Measurements from ENCODE around the gene ZFP36L2.

ZFP36L2 gene

DNA sequence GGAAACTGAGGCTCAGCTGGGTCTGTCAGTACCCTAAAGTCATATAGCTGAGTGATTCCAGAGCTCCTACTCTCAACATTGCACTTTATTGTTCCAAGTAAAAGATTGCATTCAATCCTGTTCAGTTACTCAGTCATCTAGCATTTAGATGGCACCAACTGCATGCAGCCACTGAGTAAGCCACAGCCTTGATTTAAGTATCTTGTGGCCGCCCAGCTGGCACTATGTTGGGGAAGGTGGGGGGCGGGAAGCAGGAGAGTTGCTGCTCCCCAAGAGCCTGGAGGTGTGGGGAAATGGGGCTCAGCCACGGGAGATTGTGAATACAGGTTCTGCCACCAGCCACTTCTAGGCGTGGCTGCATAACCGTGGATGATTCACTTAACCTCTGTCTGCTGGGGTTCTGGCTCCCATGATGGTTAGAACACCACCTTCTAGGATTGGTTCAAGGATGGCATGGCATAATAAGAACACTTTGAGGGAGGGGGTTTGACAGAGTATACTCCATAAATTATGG, 17.1 kb downstream of the ZFP36L2 start:
- TF ChIP-seq, protein P1, sequence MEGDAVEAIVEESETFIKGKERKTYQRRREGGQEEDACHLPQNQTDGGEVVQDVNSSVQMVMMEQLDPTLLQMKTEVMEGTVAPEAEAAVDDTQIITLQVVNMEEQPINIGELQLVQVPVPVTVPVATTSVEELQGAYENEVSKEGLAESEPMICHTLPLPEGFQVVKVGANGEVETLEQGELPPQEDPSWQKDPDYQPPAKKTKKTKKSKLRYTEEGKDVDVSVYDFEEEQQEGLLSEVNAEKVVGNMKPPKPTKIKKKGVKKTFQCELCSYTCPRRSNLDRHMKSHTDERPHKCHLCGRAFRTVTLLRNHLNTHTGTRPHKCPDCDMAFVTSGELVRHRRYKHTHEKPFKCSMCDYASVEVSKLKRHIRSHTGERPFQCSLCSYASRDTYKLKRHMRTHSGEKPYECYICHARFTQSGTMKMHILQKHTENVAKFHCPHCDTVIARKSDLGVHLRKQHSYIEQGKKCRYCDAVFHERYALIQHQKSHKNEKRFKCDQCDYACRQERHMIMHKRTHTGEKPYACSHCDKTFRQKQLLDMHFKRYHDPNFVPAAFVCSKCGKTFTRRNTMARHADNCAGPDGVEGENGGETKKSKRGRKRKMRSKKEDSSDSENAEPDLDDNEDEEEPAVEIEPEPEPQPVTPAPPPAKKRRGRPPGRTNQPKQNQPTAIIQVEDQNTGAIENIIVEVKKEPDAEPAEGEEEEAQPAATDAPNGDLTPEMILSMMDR (IDR thresholded peaks at IDR 0.05; ENCODE audit: insufficient read depth, low read depth, low read length, missing control alignments), result no peak
- H3K4me3 ChIP-seq (ENCODE audit: low read length), result no peak overlapping the region
- peak; percentile 69 for DNase-seq (ENCODE audit: low read depth)

DNA sequence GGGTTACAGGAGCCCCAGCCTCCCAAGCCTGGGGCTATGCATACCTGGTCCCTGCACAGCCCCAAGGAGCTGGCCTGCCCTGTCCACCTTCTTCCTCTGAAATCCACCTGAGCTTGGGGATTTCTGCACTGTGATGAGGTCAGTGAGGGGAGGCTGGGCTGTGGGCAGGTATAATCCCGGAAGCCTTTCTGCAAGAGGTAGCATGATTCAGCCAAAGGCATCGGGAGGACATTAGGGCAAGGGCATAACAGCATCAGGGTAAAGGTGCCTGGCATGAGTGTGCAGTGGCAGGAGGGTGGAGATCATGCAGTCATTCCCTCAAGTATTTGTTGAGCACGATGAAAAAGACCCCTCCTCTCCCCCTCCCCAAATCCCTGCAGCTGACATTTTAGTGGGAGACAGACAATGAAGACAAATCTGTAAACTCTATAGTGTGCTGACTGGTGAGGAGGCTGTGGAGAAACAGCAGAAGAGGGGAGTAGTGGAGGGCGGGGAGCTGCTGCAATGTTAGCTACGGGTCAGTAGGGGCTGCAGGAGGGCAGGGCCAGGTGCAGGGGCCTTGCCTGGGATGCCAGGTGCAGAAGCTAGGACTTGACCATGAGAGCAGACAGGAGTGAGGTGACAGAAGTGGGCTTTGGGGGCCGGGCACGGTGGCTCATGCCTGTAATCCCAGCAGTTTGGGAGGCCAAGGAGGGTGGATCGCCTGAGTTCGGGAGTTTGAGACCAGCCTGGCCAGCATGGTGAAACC, 18.7 kb downstream of the ZFP36L2 start:
- no peak overlapping the region for H3K4me3 ChIP-seq (ENCODE audit: low read length)
- DNase-seq (ENCODE audit: low read depth), result peak; percentile 69
- TF ChIP-seq, protein P1 (IDR thresholded peaks at IDR 0.05; ENCODE audit: insufficient read depth, low read depth, low read length, missing control alignments), result no peak

DNA sequence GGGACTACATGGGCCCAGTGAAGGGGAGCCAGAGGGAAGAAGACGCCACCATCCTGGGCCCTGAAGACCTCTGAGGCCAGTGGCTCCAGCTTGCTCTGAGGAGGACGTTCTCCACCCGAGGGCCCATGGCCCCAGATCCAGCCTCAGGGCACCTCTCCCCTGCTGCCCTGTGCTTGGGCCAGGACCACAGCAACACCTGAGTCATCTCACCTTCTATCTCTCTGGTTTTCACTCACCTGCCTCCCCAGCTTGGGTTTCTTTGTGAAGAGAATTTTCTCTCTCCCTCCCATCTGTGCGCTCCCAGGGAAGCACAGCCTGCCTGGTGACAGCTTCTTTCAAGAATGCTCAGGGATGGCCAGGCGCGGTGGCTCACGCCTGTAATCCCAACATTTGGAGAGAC, 19.8 kb downstream of the ZFP36L2 start:
- H3K4me3 ChIP-seq (ENCODE audit: low read length), result no peak overlapping the region
- DNase-seq (ENCODE audit: low read depth), result no peak
- TF ChIP-seq, protein P1 (IDR thresholded peaks at IDR 0.05; ENCODE audit: insufficient read depth, low read depth, low read length, missing control alignments), result no peak

DNA sequence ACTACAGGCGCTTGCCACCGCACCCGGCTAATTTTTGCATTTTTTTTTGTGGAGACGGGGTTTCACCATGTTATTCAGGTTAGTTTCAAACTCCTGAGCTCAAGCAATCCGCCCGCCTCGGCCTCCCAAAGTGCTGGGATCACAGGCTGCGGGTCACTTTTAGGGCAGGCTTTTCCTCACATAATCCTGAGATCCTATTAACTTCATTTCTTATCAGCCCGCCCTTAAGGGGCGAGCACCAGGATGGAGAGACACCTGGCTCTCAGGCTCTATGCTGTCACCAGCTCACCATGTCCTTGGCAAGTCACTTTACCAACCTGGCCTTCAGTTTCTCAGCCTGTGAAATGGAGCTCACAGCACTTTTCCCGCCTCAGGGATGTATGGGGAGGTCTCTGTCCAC, 23.0 kb downstream of the ZFP36L2 start:
- DNase-seq (ENCODE audit: low read depth), result no peak
- TF ChIP-seq, protein P1 (IDR thresholded peaks at IDR 0.05; ENCODE audit: insufficient read depth, low read depth, low read length, missing control alignments), result no peak
- H3K4me3 ChIP-seq (ENCODE audit: low read length), result no peak overlapping the region

DNA sequence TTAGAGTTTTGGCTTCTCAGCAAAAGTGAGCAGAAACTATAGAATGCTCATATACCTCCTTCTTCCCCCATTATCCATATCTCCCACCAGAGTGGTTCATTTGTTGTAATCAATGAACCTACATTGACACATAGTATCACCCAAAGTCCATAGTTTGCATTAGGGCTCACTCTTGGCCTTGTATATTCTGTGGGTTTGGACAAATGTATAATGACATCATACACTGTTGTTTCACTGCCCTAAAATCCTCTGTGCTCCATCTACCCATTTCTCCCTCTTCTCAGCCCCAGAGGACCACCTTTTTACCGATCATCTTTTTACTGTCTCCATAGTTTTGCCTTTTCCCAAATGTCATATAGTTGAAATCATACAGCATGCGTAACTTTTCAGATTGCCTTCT, 24.1 kb downstream of the ZFP36L2 start:
- TF ChIP-seq, protein P1 (IDR thresholded peaks at IDR 0.05; ENCODE audit: insufficient read depth, low read depth, low read length, missing control alignments), result no peak
- no peak overlapping the region for H3K4me3 ChIP-seq (ENCODE audit: low read length)
- DNase-seq (ENCODE audit: low read depth), result no peak

DNA sequence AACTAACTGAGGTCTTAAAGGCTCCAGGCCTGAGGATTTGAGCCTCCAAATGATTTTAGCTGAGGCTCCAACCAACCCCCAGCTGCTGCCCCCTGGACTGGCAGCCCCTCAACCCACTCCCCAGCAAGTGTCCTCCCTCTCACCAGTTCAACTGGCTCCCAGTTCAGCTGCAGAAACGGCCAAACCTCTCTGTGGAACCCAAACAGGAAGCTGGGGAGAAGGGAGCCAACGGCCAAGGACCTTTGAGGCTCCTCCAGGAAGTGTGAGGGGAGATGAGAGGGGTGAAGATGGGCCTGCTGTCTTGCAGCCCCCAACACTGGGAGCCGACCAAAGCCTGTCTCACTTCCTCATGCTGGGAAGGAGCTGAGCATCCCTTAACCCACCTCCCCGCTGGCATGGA, 24.9 kb downstream of the ZFP36L2 start:
- TF ChIP-seq, protein P1 (IDR thresholded peaks at IDR 0.05; ENCODE audit: insufficient read depth, low read depth, low read length, missing control alignments), result no peak
- DNase-seq (ENCODE audit: low read depth), result no peak
- no peak overlapping the region for H3K4me3 ChIP-seq (ENCODE audit: low read length)

DNA sequence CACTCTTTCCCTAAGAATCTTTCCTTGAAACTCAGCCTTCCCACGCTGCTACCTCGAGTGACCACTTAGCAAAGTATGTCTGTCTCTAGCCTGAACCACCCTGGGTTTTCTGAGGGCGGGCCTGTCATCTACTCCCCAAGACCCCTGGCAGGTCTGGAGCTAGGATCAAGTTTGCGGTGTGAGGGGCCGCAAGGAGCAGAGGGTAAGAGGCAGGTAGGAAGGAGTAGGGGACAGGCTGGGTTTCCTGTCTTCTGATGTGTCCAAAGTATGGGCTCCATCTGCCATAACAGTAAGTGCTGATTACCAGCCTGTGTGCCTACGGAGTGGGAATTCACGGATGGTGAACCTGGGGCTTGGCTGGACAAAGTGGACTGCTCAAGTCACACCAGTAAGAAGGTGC, 25.4 kb downstream of the ZFP36L2 start:
- TF ChIP-seq, protein P1 (IDR thresholded peaks at IDR 0.05; ENCODE audit: insufficient read depth, low read depth, low read length, missing control alignments), result no peak
- no peak overlapping the region for H3K4me3 ChIP-seq (ENCODE audit: low read length)
- DNase-seq (ENCODE audit: low read depth), result no peak
